Measurements from ENCODE around the gene TPM1. TPM values are rescaled to one million over a fixed set of nuclear protein-coding genes. Genes with fewer than 3 reads are reported as not detected.

The TPM1 gene
- total and polyA plus RNA-seq, 9 of the 15 experiments (the other 6 are each of a cell fraction or from before 2014, with no cell fraction given): 8.1 to 53.9 (median 43.1) TPM

DNA sequence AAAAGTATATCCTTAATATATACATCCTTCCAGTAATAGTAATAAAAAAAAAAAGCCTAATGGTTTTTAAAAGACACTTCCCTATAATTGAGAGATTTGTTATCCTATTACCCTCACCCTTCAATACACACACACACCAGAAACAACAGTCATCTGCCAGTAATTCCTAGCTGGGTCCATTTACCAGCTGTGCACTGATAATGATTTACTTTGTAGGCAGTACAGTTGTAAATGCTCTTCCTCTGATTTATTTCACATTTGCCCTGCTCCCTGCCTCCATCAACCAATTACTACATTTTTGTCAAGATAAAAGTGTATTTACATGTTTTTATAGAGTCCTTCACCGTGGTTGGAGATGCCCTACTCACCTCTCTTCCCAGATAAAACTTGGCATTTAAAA lies 12.4 kb downstream of the TPM1 start (continued):
- TF ChIP-seq ZNF217 (CRISPR knock-in tag; IDR thresholded peaks at IDR 0.05): no peak
- no peak for TF ChIP-seq SNIP1 (IDR thresholded peaks at IDR 0.05; ENCODE audit: low read depth)
- TF ChIP-seq POLR2A (conservative IDR thresholded peaks at IDR 0.05): no peak
- TF ChIP-seq KDM1A (IDR thresholded peaks at IDR 0.05): peak in 1 of 2 experiments; percentile 24; a peak in 1 of 4 replicates
- no peak for TF ChIP-seq ETS1 (conservative IDR thresholded peaks at IDR 0.05; ENCODE audit: control insufficient read depth, low read depth, low read length)
- TF ChIP-seq ZNF232 (CRISPR knock-in tag; IDR thresholded peaks at IDR 0.05): no peak
- TF ChIP-seq BACH1 (tag; IDR thresholded peaks at IDR 0.05): no peak
- no peak for TF ChIP-seq KLF10 (CRISPR knock-in tag; IDR thresholded peaks at IDR 0.05)
- no peak for TF ChIP-seq ZNF740 (CRISPR knock-in tag; IDR thresholded peaks at IDR 0.05)
- TF ChIP-seq ZNF740 (tag; IDR thresholded peaks at IDR 0.05): no peak
- TF ChIP-seq ZNF444 (CRISPR knock-in tag; IDR thresholded peaks at IDR 0.05): no peak
- TF ChIP-seq CBFA2T3 (IDR thresholded peaks at IDR 0.05): peak; percentile 26; the same call in 1 of the 2 replicates
- no peak for TF ChIP-seq TCFL5 (CRISPR knock-in tag; conservative IDR thresholded peaks at IDR 0.05)
- TF ChIP-seq REST (IDR thresholded peaks at IDR 0.05; ENCODE audit: borderline replicate concordance): peak; percentile 59
- TF ChIP-seq REST (CRISPR knock-in tag; IDR thresholded peaks at IDR 0.05; ENCODE audit: low read depth): no peak
- no peak for TF ChIP-seq ETV1 (tag; conservative IDR thresholded peaks at IDR 0.05; ENCODE audit: low read depth)
- no peak for TF ChIP-seq EZH2 (IDR thresholded peaks at IDR 0.05; ENCODE audit: borderline replicate concordance, low read depth, low read length)
- TF ChIP-seq RCOR1 (IDR thresholded peaks at IDR 0.05; ENCODE audit: borderline replicate concordance in 1 of 2, low read depth in 2 of 2, low read length in 2 of 2): no peak
- TF ChIP-seq ELF4 (CRISPR knock-in tag; IDR thresholded peaks at IDR 0.05): no peak
- no peak for TF ChIP-seq RAD21 (CRISPR knock-in tag; conservative IDR thresholded peaks at IDR 0.05 in 1 of 2, IDR thresholded peaks at IDR 0.05 in 1 of 2)
- no peak for TF ChIP-seq ZNF23 (CRISPR knock-in tag; IDR thresholded peaks at IDR 0.05)
